Loucy (cell line): ENCODE measurements around the gene BTBD9.

Source experiments
- CTCF ChIP-seq: fragments of 200-600 bp; sonication (generic); conservative IDR thresholded peaks from 2 replicates; pipeline ENCODE4 v1.5.1; 2014; ENCODE audit warnings: mild to moderate bottlenecking, antibody characterized with exemption, low read length
- EZH2phosphoT487 ChIP-seq: fragments of 200-600 bp; IDR thresholded peaks from 2 replicates; pipeline ENCODE4 v1.6.1; 2018; ENCODE audit warnings: antibody characterized with exemption, mild to moderate bottlenecking, moderate library complexity, borderline replicate concordance

GRCh38 chr6:38152620-38153019 is 487.1 kb downstream of the BTBD9 start:
- no peak for TF ChIP-seq CTCF
- no peak for TF ChIP-seq EZH2phosphoT487
